Bone marrow (tissue), 2 donors: ENCODE data around the gene AMPH.

Source experiments
- DNase-seq, 2 donors: peaks; one replicate each; lab custom pipeline; 2025; lab: John Stamatoyannopoulos, UW

AMPH gene

GRCh38 chr7:38542156-38542555 lies 89.0 kb downstream of the AMPH start:
- DNase-seq, result no peak

- DNase-seq, result no peak
These were observed 89.7 kb downstream of the AMPH start for GRCh38 chr7:38541440-38541839.

GRCh38 chr7:38539477-38540081 lies 91.6 kb downstream of the AMPH start:
- DNase-seq, result no peak

GRCh38 chr7:38535073-38535472 lies 96.1 kb downstream of the AMPH start:
- no peak for DNase-seq

- DNase-seq, result no peak
These were observed 105.3 kb downstream of the AMPH start for GRCh38 chr7:38525857-38526256.

GRCh38 chr7:38524786-38525185 lies 106.4 kb downstream of the AMPH start:
- DNase-seq, result no peak

- DNase-seq, result no peak
These were observed 110.4 kb downstream of the AMPH start for GRCh38 chr7:38520741-38521140.

GRCh38 chr7:38518541-38518940 lies 112.6 kb downstream of the AMPH start:
- DNase-seq, result no peak

GRCh38 chr7:38512704-38513103 lies 118.5 kb downstream of the AMPH start:
- DNase-seq, result no peak

- DNase-seq, result no peak
These were observed 118.9 kb downstream of the AMPH start for GRCh38 chr7:38512291-38512690.

- DNase-seq, result no peak
These were observed 123.8 kb downstream of the AMPH start for GRCh38 chr7:38507384-38507783.

GRCh38 chr7:38506756-38507155 lies 124.4 kb downstream of the AMPH start:
- DNase-seq, result no peak

- DNase-seq, result no peak
These were observed 125.2 kb downstream of the AMPH start for GRCh38 chr7:38506004-38506403.

- no peak for DNase-seq
These were observed 126.5 kb downstream of the AMPH start for GRCh38 chr7:38504684-38505083.

- DNase-seq, result no peak
These were observed 128.3 kb downstream of the AMPH start for GRCh38 chr7:38502848-38503247.

- DNase-seq, result no peak
These were observed 128.9 kb downstream of the AMPH start for GRCh38 chr7:38502289-38502688.

- DNase-seq, result no peak
These were observed 139.2 kb downstream of the AMPH start for GRCh38 chr7:38492010-38492409.

GRCh38 chr7:38482521-38482920 lies 148.7 kb downstream of the AMPH start:
- no peak for DNase-seq

- DNase-seq, result no peak
These were observed 149.8 kb downstream of the AMPH start for GRCh38 chr7:38481401-38481800.

- DNase-seq, result no peak
These were observed 152.8 kb downstream of the AMPH start for GRCh38 chr7:38478404-38478803.

- no peak for DNase-seq
These were observed 153.8 kb downstream of the AMPH start for GRCh38 chr7:38477333-38477732.

- no peak for DNase-seq
These were observed 154.4 kb downstream of the AMPH start for GRCh38 chr7:38476764-38477163.

GRCh38 chr7:38465956-38466355 lies 165.2 kb downstream of the AMPH start:
- no peak for DNase-seq
